T-helper 2 cell (primary cell): ENCODE results near the gene SPEM2.

ENCODE experiments used
- DNase-seq, 5 experiments: peaks; one replicate each; pipeline versions ENCODE4 v3.0.0 to v3.0.0-alpha.2; 2012 to 2022

The SPEM2 gene

DNA sequence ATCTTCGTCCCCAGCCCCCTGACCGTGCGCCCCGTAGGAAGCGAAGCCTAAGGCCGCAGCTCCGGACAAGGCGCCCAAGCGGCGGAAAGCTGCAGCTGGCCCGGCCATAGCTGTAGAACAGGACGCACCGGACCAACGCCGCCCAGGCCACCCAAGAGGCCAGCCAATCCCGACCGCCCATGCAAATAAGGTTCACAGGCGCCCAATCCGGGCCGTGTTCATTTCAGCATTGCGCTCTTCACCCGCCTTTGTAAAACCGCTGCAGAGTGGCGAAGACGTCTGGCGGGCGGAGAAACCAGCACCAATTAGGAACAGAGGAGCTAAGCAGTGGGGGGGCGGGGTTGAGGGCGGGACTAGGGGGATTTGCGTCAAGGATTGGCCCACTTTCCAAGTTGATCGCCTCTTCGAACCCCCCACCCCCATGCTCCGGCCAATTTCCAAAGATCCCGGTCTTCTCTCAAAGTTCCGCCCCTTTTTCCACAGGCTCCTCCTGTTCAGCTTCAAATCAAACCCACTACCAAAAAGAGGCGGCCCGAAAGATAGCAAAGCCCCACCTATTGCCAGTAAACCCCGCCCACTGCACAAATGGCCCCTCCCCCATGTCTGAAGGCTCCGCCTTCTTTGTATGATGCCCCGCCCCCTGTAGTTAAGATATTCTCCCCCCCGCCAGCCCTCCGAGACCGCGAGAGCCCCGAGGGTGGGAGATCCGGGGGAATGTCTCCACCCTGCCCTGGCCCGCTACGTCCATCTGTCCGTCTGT is 21.3 kb upstream of the SPEM2 start, which contains the start of gene TMEM256:
Gene TMEM256, minus strand, starts transcription at position 121 of the 760 bp plus-strand sequence. Its CDS starts 13 bp downstream, at position 108.
- DNase-seq = peak; percentile 90 to 99 (median 92)

- DNase-seq = peak in 4 of 5 experiments; percentile 49 to 78 (median 68)
Observed at GRCh38 chr17:7404737-7405349, 20.6 kb upstream of the SPEM2 start.

GRCh38 chr17:7405350-7406234 is 19.8 kb upstream of the SPEM2 start:
- DNase-seq = no peak

GRCh38 chr17:7406235-7406825 is 19.1 kb upstream of the SPEM2 start:
- DNase-seq = no peak

GRCh38 chr17:7407082-7407481 is 18.3 kb upstream of the SPEM2 start:
- DNase-seq = no peak

- no peak for DNase-seq
Observed at GRCh38 chr17:7407485-7408251, 17.7 kb upstream of the SPEM2 start, which contains the start of gene NLGN2. TSS of gene NLGN2 (plus strand) at chr17:7407845. CDS start at chr17:7408256, 411 bp downstream.

DNA sequence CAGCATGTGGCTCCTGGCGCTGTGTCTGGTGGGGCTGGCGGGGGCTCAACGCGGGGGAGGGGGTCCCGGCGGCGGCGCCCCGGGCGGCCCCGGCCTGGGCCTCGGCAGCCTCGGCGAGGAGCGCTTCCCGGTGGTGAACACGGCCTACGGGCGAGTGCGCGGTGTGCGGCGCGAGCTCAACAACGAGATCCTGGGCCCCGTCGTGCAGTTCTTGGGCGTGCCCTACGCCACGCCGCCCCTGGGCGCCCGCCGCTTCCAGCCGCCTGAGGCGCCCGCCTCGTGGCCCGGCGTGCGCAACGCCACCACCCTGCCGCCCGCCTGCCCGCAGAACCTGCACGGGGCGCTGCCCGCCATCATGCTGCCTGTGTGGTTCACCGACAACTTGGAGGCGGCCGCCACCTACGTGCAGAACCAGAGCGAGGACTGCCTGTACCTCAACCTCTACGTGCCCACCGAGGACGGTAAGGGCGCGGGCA is 17.1 kb upstream of the SPEM2 start:
- peak in 2 of 5 experiments; percentile 38 to 50 for DNase-seq

DNA sequence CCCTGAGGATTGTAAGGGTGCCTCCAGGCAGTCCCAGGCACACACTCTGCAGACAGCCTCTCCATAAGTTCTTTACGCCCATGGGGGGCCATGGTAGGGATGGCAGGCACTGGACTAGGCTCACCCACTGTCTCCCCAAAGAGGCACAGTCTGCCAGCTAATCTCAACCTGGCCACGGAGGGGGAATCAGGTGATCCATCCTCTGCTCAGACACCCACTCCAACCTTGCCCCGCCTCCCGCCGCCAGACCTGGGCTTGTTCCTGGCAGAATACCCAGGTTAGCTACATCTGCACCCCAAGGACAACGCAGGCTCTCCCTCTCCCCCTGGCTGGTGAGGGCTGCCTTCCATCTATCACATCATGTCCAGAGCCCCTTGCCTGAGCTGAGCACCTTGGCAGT is 16.6 kb upstream of the SPEM2 start:
- DNase-seq = no peak

GRCh38 chr17:7409716-7410115 is 15.7 kb upstream of the SPEM2 start:
- no peak for DNase-seq

DNA sequence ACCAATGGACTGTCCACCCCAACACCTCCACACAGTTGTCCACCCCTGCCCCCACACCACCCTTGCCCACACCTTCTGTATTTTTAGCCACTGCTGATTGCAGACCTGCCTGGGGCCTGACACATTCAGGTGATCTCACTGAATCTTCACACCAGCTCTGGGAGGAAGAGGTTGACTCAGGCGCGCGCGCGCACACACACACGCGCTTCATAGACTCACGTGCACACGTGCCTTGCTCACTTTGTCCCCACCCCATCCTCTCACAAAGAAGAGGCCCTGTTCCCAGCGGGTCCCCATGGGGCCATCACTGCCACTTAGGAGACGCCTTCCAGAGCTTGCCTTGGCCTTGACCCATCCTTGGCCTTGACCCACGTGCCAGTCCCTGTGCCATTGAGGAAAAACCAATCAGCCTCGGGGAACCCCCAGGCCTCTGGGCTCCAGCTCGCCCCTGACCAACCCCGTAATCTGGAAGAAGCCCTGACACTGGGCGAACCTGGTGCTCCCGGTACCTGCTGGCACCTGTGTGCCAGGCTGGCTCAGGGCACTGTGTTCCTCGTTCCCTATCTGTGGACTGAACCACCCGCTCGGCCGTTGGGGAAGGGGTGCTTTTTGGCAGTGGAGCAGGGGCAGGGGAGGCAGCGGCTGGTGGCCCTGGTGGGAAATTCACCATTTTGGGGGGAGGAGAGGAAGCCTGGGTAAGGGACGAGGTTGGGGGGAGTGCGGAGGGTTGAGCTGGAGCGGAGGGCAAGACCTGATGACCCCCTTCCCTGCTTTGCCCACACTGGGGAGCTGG is 14.6 kb upstream of the SPEM2 start:
- peak in 1 of 5 experiments; percentile 34 for DNase-seq

- DNase-seq = no peak
Observed at GRCh38 chr17:7411427-7411750, 14.0 kb upstream of the SPEM2 start.

DNA sequence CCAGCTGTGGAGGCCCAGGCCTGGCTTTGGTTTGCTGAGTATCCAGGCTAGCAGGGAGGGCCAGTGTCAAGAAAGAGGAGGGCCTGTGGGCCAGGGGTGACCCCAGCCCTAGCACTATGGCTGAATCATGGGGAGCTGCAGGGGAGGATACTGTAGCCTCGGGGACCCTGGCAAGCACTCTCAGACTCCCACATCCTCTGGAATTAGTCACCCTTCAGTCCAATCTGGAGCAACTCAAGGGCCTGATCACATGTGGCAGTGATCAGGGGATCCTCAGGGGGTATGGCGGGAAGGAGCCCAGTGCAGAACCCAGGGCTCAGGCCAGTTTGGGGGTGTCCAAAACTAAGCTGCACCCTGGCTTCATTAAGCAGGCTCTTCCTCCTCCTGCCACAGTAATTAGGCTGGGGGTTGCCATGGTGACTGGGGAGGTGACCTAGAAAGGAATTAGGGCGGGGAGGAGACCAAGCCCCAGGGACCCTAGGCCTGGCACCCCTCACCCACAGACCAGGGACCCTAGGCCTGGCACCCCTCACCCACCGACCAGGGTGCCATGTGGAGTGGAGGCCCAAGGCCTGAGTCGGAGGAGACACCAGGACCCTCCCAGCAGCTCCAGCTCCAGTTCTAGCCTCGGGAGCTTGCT is 11.9 kb upstream of the SPEM2 start:
- DNase-seq = no peak

GRCh38 chr17:7414837-7415236 is 10.6 kb upstream of the SPEM2 start:
- no peak for DNase-seq

DNA sequence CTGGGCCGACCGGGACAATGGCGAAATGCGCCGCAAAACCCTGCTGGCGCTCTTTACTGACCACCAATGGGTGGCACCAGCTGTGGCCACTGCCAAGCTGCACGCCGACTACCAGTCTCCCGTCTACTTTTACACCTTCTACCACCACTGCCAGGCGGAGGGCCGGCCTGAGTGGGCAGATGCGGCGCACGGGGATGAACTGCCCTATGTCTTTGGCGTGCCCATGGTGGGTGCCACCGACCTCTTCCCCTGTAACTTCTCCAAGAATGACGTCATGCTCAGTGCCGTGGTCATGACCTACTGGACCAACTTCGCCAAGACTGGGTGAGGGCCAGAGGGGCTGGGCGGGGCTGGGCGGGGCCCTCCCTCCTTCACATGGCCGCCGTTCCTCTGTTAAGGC is 9.6 kb upstream of the SPEM2 start:
- no peak for DNase-seq

DNA sequence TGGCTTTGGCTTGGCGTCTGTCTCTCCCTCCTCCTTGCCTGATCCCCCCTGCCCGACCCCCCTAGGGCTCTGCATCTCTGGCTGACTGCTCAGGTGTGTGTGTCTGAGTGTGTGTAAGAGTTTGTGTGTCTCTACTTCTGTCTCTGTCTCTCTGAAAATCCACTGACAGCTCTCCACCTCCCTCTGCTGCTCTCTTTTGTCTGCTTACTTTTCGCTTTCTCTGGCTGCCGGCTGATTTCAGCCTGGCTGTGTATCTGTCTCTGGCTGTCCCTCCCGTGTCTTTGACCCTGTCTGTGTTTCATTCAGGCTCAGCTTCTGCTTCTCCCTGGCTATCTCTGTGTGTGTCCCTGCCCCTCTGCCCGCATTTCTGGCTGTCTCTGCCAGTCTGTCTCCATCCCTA is 9.1 kb upstream of the SPEM2 start:
- DNase-seq = peak in 1 of 5 experiments; percentile 21

- no peak for DNase-seq
Observed at GRCh38 chr17:7417056-7417655, 8.3 kb upstream of the SPEM2 start.

GRCh38 chr17:7418472-7419152 is 6.8 kb upstream of the SPEM2 start:
- DNase-seq = no peak

GRCh38 chr17:7419819-7420610 is 5.4 kb upstream of the SPEM2 start, which contains the start of gene SPEM1:
TSS of gene SPEM1 (plus strand) at chr17:7420324. CDS start at chr17:7420385, 61 bp downstream.
- DNase-seq = no peak
